Skeletal muscle cell (primary cell): Measurements from ENCODE around the gene MUC2.

ENCODE experiments used
- DNase-seq: peaks from one replicate; pipeline ENCODE4 v3.0.0-alpha.2; 2010; ENCODE audit warnings: low read depth
- H3K4me3 ChIP-seq: 2 replicates; pipeline ENCODE4 v1.5.1; 2011; ENCODE audit warnings: low read depth, mild to moderate bottlenecking, control low read depth, low read length, moderate library complexity

Gene MUC2

GRCh38 chr11:1067812-1068496, 6.7 kb upstream of the MUC2 start:
- no peak for DNase-seq
- H3K4me3 ChIP-seq = no peak overlapping the region

GRCh38 chr11:1069740-1070139, 4.9 kb upstream of the MUC2 start:
- DNase-seq = no peak
- H3K4me3 ChIP-seq = no peak overlapping the region

- H3K4me3 ChIP-seq = no peak overlapping the region
- no peak for DNase-seq
Measured at GRCh38 chr11:1070594-1071462, 3.8 kb upstream of the MUC2 start.

DNA sequence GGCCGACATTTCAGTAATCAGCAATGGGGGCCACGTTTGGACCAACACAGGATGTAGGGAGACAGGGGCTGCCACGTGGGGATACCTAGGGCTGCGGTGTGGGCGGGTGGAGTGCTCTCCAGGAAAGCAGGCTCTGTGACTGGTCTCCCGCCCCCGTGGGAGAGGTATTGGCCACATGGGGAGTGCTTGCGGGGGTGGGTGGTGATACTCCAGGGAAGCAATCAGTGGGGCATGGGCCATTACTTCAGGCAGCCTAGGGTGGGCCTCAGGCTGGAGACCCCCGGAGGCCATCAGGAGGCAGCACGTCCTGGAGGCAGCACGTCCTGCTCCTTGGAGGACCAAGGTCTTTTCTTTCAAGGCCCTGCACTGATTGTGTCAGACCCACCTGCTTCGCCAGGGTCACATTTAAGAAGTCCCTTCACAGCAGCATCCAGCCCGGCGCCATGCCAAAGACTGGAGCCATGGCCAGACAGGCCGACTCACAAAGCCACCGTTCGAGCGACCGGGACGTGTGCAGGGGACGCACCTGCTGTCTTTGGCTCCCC, 3.0 kb upstream of the MUC2 start:
- no peak for DNase-seq
- H3K4me3 ChIP-seq = no peak overlapping the region

- DNase-seq = no peak
- H3K4me3 ChIP-seq = no peak overlapping the region
Measured at GRCh38 chr11:1072116-1072820, 2.4 kb upstream of the MUC2 start.

DNA sequence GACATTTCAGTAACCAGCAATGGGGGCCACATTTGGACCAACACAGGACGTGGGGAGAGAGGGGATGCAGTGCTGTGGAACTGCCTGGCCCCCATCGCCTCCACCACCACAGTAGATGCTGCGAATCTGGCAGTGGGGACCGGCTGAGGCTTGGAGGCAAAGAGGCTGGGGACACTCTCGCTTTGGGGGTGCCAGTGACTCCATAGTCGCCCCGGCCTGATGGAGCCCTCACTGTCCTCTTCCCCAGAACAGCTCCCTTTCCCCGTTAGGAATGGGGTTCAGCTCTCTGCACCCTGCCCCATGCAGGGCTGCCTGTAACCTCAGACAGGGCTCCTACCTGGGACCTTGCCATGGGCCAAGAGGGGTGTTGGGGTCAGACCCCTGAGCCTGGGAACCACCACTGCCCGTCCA, 1.8 kb upstream of the MUC2 start:
- no peak overlapping the region for H3K4me3 ChIP-seq
- no peak for DNase-seq

GRCh38 chr11:1073261-1073724, 1.4 kb upstream of the MUC2 start:
- DNase-seq = no peak
- no peak overlapping the region for H3K4me3 ChIP-seq

- DNase-seq = no peak
- H3K4me3 ChIP-seq = no peak overlapping the region
Measured at GRCh38 chr11:1073851-1074243, 827 bp upstream of the MUC2 start.

GRCh38 chr11:1075341-1075911, 752 bp downstream of the MUC2 start:
- no peak overlapping the region for H3K4me3 ChIP-seq
- no peak for DNase-seq

- no peak overlapping the region for H3K4me3 ChIP-seq
Measured at GRCh38 chr11:1076061-1076665, 1.5 kb downstream of the MUC2 start.

GRCh38 chr11:1077033-1077416, 2.4 kb downstream of the MUC2 start:
- no peak for DNase-seq
- H3K4me3 ChIP-seq = no peak overlapping the region

More at GRCh38 chr11:1076061-1076665, 1.5 kb downstream of the MUC2 start:
- DNase-seq = no peak

GRCh38 chr11:1077417-1078119, 2.9 kb downstream of the MUC2 start:
- H3K4me3 ChIP-seq = no peak overlapping the region
- DNase-seq = no peak

DNA sequence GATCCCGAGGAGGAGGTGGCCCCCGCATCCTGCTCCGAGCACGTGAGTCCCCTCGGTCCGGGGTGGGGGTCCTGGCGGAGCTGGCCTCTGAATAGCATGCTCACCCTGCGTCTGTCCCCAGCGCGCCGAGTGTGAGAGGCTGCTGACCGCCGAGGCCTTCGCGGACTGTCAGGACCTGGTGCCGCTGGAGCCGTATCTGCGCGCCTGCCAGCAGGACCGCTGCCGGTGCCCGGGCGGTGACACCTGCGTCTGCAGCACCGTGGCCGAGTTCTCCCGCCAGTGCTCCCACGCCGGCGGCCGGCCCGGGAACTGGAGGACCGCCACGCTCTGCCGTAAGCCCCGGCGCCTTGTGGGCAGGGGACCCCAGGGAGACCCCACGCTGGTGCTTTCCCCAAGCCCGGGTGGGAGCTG, 3.5 kb downstream of the MUC2 start:
- no peak for DNase-seq
- no peak overlapping the region for H3K4me3 ChIP-seq

GRCh38 chr11:1081601-1082311, 7.1 kb downstream of the MUC2 start:
- no peak overlapping the region for H3K4me3 ChIP-seq
- no peak for DNase-seq

GRCh38 chr11:1082346-1082727, 7.7 kb downstream of the MUC2 start:
- no peak for DNase-seq

GRCh38 chr11:1082728-1083620, 8.3 kb downstream of the MUC2 start:
- no peak overlapping the region for H3K4me3 ChIP-seq
- DNase-seq = no peak

More at GRCh38 chr11:1082346-1082727, 7.7 kb downstream of the MUC2 start:
- H3K4me3 ChIP-seq = no peak overlapping the region
